BJ (cell line): Measurements from ENCODE around the gene MPRIP. TPM values are rescaled to one million over a fixed set of nuclear protein-coding genes. Genes with fewer than 3 reads are reported as not detected.

Experiments used
- CTCF ChIA-PET: fragments of 350-600 bp; formaldehyde crosslinking; extraction: SDS; loops from one replicate; lab custom pipeline; 2021; ENCODE audit warnings: antibody characterized with exemption, inconsistent platforms; lab: Yijun Ruan, JAX
- POLR2A ChIA-PET: fragments of 300-600 bp; sonication (Branson Sonifier 250); formaldehyde crosslinking; extraction: SDS; loops from one replicate; lab custom pipeline; 2021; ENCODE audit warnings: antibody characterized with exemption; lab: Charles Lee
- DNase-seq: peaks from one replicate; pipeline ENCODE4 v3.0.0-alpha.2; 2011; ENCODE audit warnings: low read depth
- H3K27me3 ChIP-seq: 2 replicates; pipeline ENCODE4 v1.6.0; 2011; ENCODE audit warnings: low read length; ENCODE audit not compliant: control insufficient read depth, insufficient read depth
- H3K36me3 ChIP-seq: 2 replicates; pipeline ENCODE4 v1.5.1; 2011; ENCODE audit warnings: low read length; ENCODE audit not compliant: control insufficient read depth, insufficient read depth
- H3K4me3 ChIP-seq: 2 replicates; pipeline ENCODE4 v1.5.1; 2011; ENCODE audit warnings: low read depth, mild to moderate bottlenecking, control low read depth, low read length
- polyA plus RNA-seq: library from polyadenylated mRNA; depleted of rRNA; stranded (reverse); fragments of >200 nt; gene quantifications from 2 replicates; pipeline ENCODE4 v1.2.3, GENCODE V29; 2011
- TF ChIP-seq, protein P1 (sequence below): IDR thresholded peaks from 2 replicates; pipeline ENCODE4 v1.5.1; 2011; ENCODE audit warnings: low read depth, mild to moderate bottlenecking, control low read depth, inconsistent platforms, low read length, moderate library complexity; ENCODE audit not compliant: insufficient read depth

Gene MPRIP
- polyA plus RNA-seq, 1 experiment, result 149 TPM

- DNase-seq, result no peak
- no peak overlapping the region for H3K4me3 ChIP-seq
- POLR2A ChIA-PET, result no interaction called here
- TF ChIP-seq, protein P1, sequence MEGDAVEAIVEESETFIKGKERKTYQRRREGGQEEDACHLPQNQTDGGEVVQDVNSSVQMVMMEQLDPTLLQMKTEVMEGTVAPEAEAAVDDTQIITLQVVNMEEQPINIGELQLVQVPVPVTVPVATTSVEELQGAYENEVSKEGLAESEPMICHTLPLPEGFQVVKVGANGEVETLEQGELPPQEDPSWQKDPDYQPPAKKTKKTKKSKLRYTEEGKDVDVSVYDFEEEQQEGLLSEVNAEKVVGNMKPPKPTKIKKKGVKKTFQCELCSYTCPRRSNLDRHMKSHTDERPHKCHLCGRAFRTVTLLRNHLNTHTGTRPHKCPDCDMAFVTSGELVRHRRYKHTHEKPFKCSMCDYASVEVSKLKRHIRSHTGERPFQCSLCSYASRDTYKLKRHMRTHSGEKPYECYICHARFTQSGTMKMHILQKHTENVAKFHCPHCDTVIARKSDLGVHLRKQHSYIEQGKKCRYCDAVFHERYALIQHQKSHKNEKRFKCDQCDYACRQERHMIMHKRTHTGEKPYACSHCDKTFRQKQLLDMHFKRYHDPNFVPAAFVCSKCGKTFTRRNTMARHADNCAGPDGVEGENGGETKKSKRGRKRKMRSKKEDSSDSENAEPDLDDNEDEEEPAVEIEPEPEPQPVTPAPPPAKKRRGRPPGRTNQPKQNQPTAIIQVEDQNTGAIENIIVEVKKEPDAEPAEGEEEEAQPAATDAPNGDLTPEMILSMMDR, result no peak
- H3K27me3 ChIP-seq, result no peaks in the 10 kb centered on the region
- H3K36me3 ChIP-seq, result peaks cover 15% of the 10 kb centered on the region
- CTCF ChIA-PET, result interaction anchor here (1.6 to 1.7 kb wide), 2 partner anchors 15 to 126 kb away, joined by 3 to 7 read pairs; no protein-coding TSS in a partner anchor
These were observed 84.2 kb downstream of the MPRIP start for GRCh38 chr17:17126131-17127110.

- Histone ChIP-seq H3K27me3 (no peaks in the 10 kb centered on the region), H3K4me3 (no peak overlapping the region), H3K36me3 (peaks cover 21% of the 10 kb centered on the region)
- TF ChIP-seq, protein P1, result no peak
- no peak for DNase-seq
- CTCF ChIA-PET, result interaction anchor here (1.6 to 2.2 kb wide), 2 partner anchors 9 to 14 kb away, joined by 4 to 11 read pairs; no protein-coding TSS in a partner anchor
- POLR2A ChIA-PET, result no interaction called here
These were observed 84.9 kb downstream of the MPRIP start for GRCh38 chr17:17127156-17127555.

DNA sequence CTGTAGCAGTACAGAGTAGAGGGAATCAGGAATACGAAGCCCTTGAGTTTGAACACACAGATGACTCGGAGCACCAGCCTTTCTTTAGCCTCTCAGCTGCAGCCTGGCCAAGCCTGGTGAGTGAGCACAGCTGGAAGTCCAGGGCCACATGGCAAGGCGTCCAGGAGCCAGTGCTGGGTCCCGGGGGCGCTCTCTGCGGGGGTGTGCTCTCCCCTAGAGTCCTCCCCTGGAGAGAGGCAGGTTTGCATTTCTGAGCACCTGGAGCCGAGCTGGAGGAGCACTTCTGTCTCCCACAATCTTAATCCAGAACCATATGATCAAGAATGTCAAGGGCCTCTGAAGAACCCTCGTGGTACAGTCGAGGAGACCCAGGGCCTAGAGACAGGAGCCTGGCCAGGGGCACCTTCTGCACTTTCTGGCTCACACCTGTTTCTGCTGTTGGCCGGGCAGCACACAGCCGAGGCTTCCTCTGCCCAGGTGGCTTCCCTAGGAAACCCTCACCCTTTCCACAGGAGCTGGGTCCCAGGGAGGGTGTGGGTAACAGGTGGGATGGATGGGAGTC lies 85.6 kb downstream of the MPRIP start:
- no peak overlapping the region for H3K4me3 ChIP-seq

DNA sequence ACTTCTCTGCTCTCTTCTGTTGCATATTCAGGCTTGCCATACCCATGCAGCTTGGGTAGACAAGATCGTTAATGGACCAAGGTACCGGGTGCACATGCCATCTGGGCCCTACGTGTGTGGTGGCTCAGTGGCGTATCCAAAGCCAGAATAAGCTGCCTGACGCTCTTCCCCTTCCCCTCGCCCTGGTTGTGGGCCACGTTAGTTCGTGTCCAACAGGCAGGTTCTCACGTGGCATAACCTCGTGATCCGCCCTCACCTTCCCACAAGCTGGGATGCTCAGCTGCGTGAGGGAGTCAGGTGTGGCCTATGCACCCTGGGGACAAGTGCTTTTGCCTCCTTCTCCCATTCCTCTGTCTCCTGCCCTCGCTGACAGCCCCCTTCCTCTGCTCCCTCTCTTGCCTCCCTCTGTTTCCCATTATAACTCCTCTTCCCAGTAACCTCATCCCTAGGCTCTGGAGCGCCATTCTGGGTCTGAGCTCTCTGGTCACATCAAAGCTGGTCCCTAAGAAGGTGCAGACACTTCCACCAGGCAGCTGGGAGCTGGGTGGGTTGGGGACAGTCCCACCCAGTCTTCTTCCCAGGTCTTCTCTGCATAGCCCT lies 86.3 kb downstream of the MPRIP start:
- CTCF ChIA-PET, result interaction anchor here (0.6 to 2.2 kb wide), 3 partner anchors 8 to 16 kb away, joined by 3 to 11 read pairs (median 4); no protein-coding TSS in a partner anchor
- peaks cover 30% of the 10 kb centered on the region for H3K36me3 ChIP-seq
- TF ChIP-seq, protein P1, result no peak
- POLR2A ChIA-PET, result no interaction called here
- DNase-seq, result no peak
- H3K27me3 ChIP-seq, result no peaks in the 10 kb centered on the region
- no peak overlapping the region for H3K4me3 ChIP-seq

More for the DNA sequence above, 85.6 kb downstream of the MPRIP start:
- CTCF ChIA-PET, result interaction anchor here (1.6 to 2.2 kb wide), 2 partner anchors 9 to 14 kb away, joined by 4 to 11 read pairs; no protein-coding TSS in a partner anchor
- TF ChIP-seq, protein P1, result no peak
- POLR2A ChIA-PET, result no interaction called here
- H3K27me3 ChIP-seq, result no peaks in the 10 kb centered on the region
- DNase-seq, result no peak
- H3K36me3 ChIP-seq, result peaks cover 26% of the 10 kb centered on the region
